MM.1S (cell line): ENCODE measurements around the gene POLR2J3.
"Not testable (repeated sequence)": the region's sequence is repeated elsewhere in the genome, so short reads cannot be mapped to it uniquely, and the experiment has no call there.

Experiments used
- EZH2 ChIP-seq: fragments of 300-600 bp; sonication (generic); optimal IDR thresholded peaks from 2 replicates; pipeline ENCODE3; 2017; ENCODE audit warnings: low read depth, mild to moderate bottlenecking, antibody characterized with exemption, low read length, mixed read lengths
- EZH2phosphoT487 ChIP-seq: fragments of 300-600 bp; sonication (generic); IDR thresholded peaks from 2 replicates; pipeline ENCODE4 v1.6.1; 2018; ENCODE audit warnings: antibody characterized with exemption, low read length
- TF ChIP-seq, protein P1 (sequence below): fragments of 300-600 bp; sonication (generic); IDR thresholded peaks from 2 replicates; pipeline ENCODE4 v1.5.1; 2016; ENCODE audit warnings: antibody characterized with exemption, low read length, mixed read lengths

DNA sequence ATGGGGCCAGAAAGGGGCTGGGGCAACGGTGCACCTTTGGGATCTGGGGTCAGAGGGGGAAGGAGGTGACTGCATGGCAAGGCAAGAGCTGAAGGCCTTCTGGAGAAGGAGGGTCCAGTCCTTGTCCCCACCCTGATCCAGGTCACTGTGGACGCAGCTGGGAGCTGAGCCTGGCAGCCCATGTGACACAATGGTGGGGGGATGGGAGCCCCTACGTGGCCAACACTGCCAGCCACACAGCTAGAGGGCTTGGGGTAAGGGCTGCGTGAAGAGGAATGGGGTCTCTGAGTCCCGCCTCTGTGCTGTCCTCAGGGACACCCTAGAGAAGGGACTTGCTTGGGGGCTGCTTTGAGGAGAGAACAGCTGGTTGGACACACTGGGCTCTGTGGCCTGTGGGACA lies 9.3 kb upstream of the POLR2J3 start:
- TF ChIP-seq, protein P1, sequence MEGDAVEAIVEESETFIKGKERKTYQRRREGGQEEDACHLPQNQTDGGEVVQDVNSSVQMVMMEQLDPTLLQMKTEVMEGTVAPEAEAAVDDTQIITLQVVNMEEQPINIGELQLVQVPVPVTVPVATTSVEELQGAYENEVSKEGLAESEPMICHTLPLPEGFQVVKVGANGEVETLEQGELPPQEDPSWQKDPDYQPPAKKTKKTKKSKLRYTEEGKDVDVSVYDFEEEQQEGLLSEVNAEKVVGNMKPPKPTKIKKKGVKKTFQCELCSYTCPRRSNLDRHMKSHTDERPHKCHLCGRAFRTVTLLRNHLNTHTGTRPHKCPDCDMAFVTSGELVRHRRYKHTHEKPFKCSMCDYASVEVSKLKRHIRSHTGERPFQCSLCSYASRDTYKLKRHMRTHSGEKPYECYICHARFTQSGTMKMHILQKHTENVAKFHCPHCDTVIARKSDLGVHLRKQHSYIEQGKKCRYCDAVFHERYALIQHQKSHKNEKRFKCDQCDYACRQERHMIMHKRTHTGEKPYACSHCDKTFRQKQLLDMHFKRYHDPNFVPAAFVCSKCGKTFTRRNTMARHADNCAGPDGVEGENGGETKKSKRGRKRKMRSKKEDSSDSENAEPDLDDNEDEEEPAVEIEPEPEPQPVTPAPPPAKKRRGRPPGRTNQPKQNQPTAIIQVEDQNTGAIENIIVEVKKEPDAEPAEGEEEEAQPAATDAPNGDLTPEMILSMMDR, result not testable (repeated sequence)
- not testable (repeated sequence) for TF ChIP-seq EZH2phosphoT487, EZH2
